ENCODE measurements around the gene ABI1. TPM values are rescaled to one million over a fixed set of nuclear protein-coding genes. Genes with fewer than 3 reads are reported as not detected.

The ABI1 gene
- total and polyA plus RNA-seq, 2 of the 4 experiments (the other 2 are of a cell fraction), result 49.6 to 71.3 TPM

DNA sequence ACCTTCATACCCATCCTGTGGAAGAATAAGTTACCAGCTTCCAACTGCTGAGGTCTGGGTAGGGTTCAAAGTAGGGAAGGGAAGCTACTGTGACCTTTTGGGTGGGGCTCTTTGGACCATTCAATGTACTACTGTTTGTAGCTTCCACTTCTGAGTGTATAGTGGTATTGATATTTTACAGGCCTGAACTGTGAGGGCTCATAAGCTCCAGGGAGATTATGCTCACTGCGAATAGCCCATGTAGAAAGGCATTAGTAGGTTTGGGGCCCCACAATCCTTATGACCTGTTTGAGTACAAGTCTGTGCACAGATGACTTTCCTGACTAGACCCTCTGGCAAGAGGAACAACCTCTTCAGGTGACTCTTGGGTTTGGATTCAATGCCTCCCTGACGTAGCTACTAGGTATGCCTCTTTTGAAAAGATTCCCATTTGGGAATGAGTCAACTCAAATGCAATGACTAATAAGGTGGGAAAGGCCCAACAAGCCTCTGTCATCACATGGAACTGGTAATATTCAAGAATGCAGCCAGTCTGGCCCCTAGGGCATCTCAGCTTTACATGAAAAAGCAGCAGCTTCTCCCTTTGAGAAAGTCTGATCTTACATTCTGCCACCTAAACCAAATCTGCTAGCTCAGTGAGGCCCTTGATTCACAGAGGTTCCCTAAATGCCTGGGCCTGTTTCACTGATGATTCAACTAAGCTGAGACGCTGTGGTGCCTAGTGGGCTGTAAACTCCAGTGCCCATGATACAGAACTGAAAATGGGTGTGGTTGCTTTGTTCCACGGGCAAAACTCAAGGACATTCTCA lies 79.8 kb downstream of the ABI1 start:
- Histone ChIP-seq H2AK9ac (replicated peaks; ENCODE audit: low read depth, low read length, poor library complexity) (peak overlapping the region; percentile 92), H4K8ac (ENCODE audit: low read depth in 2 of 2, low read length in 2 of 2) (peak overlapping the region; percentile 7 to 41; a peak in 3 of 4 replicates), H2AFZ (replicated peaks; ENCODE audit: low read length, poor library complexity) (peak overlapping the region; percentile 82), H3K4me2 (ENCODE audit: low read depth, low read length) (peak overlapping the region; percentile 34; the same call in 1 of the 2 replicates), H3K4me3 (ENCODE audit: insufficient read depth, low read depth, low read length) (no peak overlapping the region), H3K79me1 (ENCODE audit: low read depth in 1 of 2, low read length in 2 of 2) (peaks cover 41 to 81% of the 10 kb centered on the region in 2 experiments), H3K4me1 (ENCODE audit: control insufficient read depth, insufficient read depth, low read length) (peaks cover 8% of the 10 kb centered on the region), H3K14ac (replicated peaks; ENCODE audit: low read depth, low read length) (peak overlapping the region; percentile 85), H2BK5ac (ENCODE audit: low read depth, low read length, poor library complexity, severe bottlenecking) (peak overlapping the region; percentile 89), H3K9ac (ENCODE audit: low read depth, low read length) (no peak overlapping the region), H3K27me3 (ENCODE audit: control insufficient read depth, insufficient read depth, low read length) (no peaks in the 10 kb centered on the region), H3K56ac (ENCODE audit: extremely low read depth, insufficient read depth, low read length) (peak overlapping the region; percentile 39; the same call in 1 of the 2 replicates), H3K23ac (ENCODE audit: low read depth, low read length) (peak overlapping the region; percentile 36; the same call in 1 of the 2 replicates), H2BK15ac (ENCODE audit: low read depth, low read length) (0 out of 3 replicates have a peak overlapping the region, but pooled peaks have one; percentile 10), H4K5ac (ENCODE audit: low read depth, low read length) (no peak overlapping the region), H4K20me1 (ENCODE audit: insufficient read depth, low read length) (peaks cover 25% of the 10 kb centered on the region), H3K9me3 (ENCODE audit: control insufficient read depth, insufficient read depth, low read length) (no peaks in the 10 kb centered on the region), H2BK20ac (ENCODE audit: low read depth, low read length) (peak overlapping the region; percentile 53; the same call in 1 of the 2 replicates), H2AK5ac (ENCODE audit: low read depth, low read length) (peak overlapping the region; percentile 81), H3K9me1 (ENCODE audit: insufficient read depth, low read length) (peaks cover 17% of the 10 kb centered on the region), H2BK120ac (ENCODE audit: low read depth, low read length) (peak overlapping the region; percentile 63; the same call in 1 of the 2 replicates), H3K18ac (ENCODE audit: low read depth, low read length) (no peak overlapping the region), H3K27ac (ENCODE audit: insufficient read depth, low read length) (peak overlapping the region; percentile 14; the same call in 1 of the 2 replicates), H3K4ac (ENCODE audit: low read depth, low read length) (peak overlapping the region; percentile 80), H3K36me3 (ENCODE audit: control insufficient read depth, insufficient read depth, low read length) (no peaks in the 10 kb centered on the region), H4K91ac (ENCODE audit: insufficient read depth, low read depth, low read length) (peak overlapping the region; percentile 79; the same call in 1 of the 2 replicates)
- TF ChIP-seq CHD1 (IDR thresholded peaks at IDR 0.05; ENCODE audit: low read depth, low read length), result no peak
- TF ChIP-seq SMC3 (IDR thresholded peaks at IDR 0.05; ENCODE audit: low read depth, low read length), result no peak
- no peak for TF ChIP-seq RCOR1 (IDR thresholded peaks at IDR 0.05; ENCODE audit: insufficient replicate concordance, low read length)
- TF ChIP-seq MXI1 (IDR thresholded peaks at IDR 0.05; ENCODE audit: borderline replicate concordance, low read depth, low read length), result no peak
- TF ChIP-seq, protein P1, sequence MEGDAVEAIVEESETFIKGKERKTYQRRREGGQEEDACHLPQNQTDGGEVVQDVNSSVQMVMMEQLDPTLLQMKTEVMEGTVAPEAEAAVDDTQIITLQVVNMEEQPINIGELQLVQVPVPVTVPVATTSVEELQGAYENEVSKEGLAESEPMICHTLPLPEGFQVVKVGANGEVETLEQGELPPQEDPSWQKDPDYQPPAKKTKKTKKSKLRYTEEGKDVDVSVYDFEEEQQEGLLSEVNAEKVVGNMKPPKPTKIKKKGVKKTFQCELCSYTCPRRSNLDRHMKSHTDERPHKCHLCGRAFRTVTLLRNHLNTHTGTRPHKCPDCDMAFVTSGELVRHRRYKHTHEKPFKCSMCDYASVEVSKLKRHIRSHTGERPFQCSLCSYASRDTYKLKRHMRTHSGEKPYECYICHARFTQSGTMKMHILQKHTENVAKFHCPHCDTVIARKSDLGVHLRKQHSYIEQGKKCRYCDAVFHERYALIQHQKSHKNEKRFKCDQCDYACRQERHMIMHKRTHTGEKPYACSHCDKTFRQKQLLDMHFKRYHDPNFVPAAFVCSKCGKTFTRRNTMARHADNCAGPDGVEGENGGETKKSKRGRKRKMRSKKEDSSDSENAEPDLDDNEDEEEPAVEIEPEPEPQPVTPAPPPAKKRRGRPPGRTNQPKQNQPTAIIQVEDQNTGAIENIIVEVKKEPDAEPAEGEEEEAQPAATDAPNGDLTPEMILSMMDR (conservative IDR thresholded peaks at IDR 0.05; ENCODE audit: low read depth, low read length), result no peak
- TF ChIP-seq RFX5 (IDR thresholded peaks at IDR 0.05; ENCODE audit: low read depth, low read length), result no peak
- TF ChIP-seq, protein P2, sequence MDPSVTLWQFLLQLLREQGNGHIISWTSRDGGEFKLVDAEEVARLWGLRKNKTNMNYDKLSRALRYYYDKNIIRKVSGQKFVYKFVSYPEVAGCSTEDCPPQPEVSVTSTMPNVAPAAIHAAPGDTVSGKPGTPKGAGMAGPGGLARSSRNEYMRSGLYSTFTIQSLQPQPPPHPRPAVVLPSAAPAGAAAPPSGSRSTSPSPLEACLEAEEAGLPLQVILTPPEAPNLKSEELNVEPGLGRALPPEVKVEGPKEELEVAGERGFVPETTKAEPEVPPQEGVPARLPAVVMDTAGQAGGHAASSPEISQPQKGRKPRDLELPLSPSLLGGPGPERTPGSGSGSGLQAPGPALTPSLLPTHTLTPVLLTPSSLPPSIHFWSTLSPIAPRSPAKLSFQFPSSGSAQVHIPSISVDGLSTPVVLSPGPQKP (IDR thresholded peaks at IDR 0.05; ENCODE audit: borderline replicate concordance, low read depth, low read length), result no peak
- TF ChIP-seq FOS (IDR thresholded peaks at IDR 0.05; ENCODE audit: low read depth, low read length), result peak; percentile 85
- peak; percentile 64 for TF ChIP-seq CEBPB (IDR thresholded peaks at IDR 0.05; ENCODE audit: low read depth, low read length)
- TF ChIP-seq MAFK (IDR thresholded peaks at IDR 0.05; ENCODE audit: low read depth, low read length), result no peak
- peak; percentile 5; the same call in 1 of the 2 replicates for TF ChIP-seq BHLHE40 (IDR thresholded peaks at IDR 0.05; ENCODE audit: low read depth, low read length)
- TF ChIP-seq NFE2L2 (IDR thresholded peaks at IDR 0.05; ENCODE audit: low read depth, low read length), result no peak
- peak; percentile 95 for DNase-seq
- BruUV-seq (replicated peaks), result no TSS peak
- in situ Hi-C loops (cut with MboI; ENCODE audit: low sequenced_read_pairs), result no loop called here
- ChIA-PET POLR2A (ENCODE audit: unreplicated experiment) (no interaction called here), CTCF (interaction anchor here (1.0 to 2.9 kb wide), 2 partner anchors 16 to 55 kb away, joined by 3 to 10 read pairs; no protein-coding TSS in a partner anchor)
- intact Hi-C loops (cut with micrococcal nuclease), result loop anchor here (5.0 kb wide), 1 partner anchor 36 kb away; no protein-coding TSS in a partner anchor
- no CpG with 5 or more reads among the region's 4 CpGs for WGBS, 2 experiments (ENCODE audit: extremely low coverage in 2 of 2, insufficient read length in 1 of 2)
- ATAC-seq (ENCODE audit: low read depth), result peak; percentile 87
- dilution Hi-C loops (cut with HindIII; ENCODE audit: low sequenced_read_pairs, unreplicated experiment), result no loop called here
